H9 (cell line): ENCODE data around the gene FXR1. TPM values are rescaled to one million over a fixed set of nuclear protein-coding genes. Genes with fewer than 3 reads are reported as not detected.

ENCODE experiments used
- DNase-seq: peaks from one replicate; pipeline ENCODE4 v3.0.0-alpha.2; 2017
- H2AFZ ChIP-seq: one replicate; pipeline ENCODE4 v1.6.1; 2013; ENCODE audit warnings: mild to moderate bottlenecking, low read length, control low read depth, moderate library complexity
- H2AK5ac ChIP-seq: 2 replicates; pipeline ENCODE4 v1.6.1; 2013; ENCODE audit warnings: low read length, control low read depth, mixed read lengths; ENCODE audit not compliant: insufficient read length
- H2BK120ac ChIP-seq: one replicate; pipeline ENCODE4 v1.6.1; 2013; ENCODE audit warnings: low read depth, mild to moderate bottlenecking, low read length, control low read depth, inconsistent platforms; ENCODE audit not compliant: poor library complexity, severe bottlenecking
- H2BK12ac ChIP-seq: 2 replicates; pipeline ENCODE4 v1.6.1; 2013; ENCODE audit warnings: low read length, control low read depth, mixed read lengths, low read depth; ENCODE audit not compliant: insufficient read length
- H2BK15ac ChIP-seq: 2 replicates; pipeline ENCODE4 v1.6.1; 2013; ENCODE audit warnings: low read depth, low read length, control low read depth
- H2BK20ac ChIP-seq: one replicate; pipeline ENCODE4 v1.6.1; 2013; ENCODE audit warnings: low read depth, mild to moderate bottlenecking, low read length, control low read depth, inconsistent platforms; ENCODE audit not compliant: poor library complexity, severe bottlenecking
- H2BK5ac ChIP-seq: 2 replicates; pipeline ENCODE4 v1.6.1; 2013; ENCODE audit warnings: low read length, control low read depth, mixed read lengths; ENCODE audit not compliant: insufficient read length
- H3K14ac ChIP-seq: 2 replicates; pipeline ENCODE4 v1.6.1; 2013; ENCODE audit warnings: low read length, control low read depth; ENCODE audit not compliant: insufficient read depth
- H3K18ac ChIP-seq: 2 replicates; pipeline ENCODE4 v1.6.1; 2013; ENCODE audit warnings: low read depth, mild to moderate bottlenecking, mixed read lengths, low read length, control low read depth; ENCODE audit not compliant: insufficient read length
- H3K23ac ChIP-seq: 2 replicates; pipeline ENCODE4 v1.6.1; 2013; ENCODE audit warnings: low read length, control low read depth, mixed read lengths, low read depth; ENCODE audit not compliant: insufficient read length
- H3K23me2 ChIP-seq: 2 replicates; pipeline ENCODE4 v1.6.1; 2013; ENCODE audit warnings: low read depth, mild to moderate bottlenecking, mixed read lengths, low read length, control low read depth; ENCODE audit not compliant: insufficient read length, poor library complexity, severe bottlenecking
- H3K27ac ChIP-seq: 2 replicates; pipeline ENCODE4 v1.5.1; 2013; ENCODE audit warnings: low read length, control low read depth, mixed read lengths, low read depth; ENCODE audit not compliant: insufficient read length
- H3K27me3 ChIP-seq: 2 replicates; pipeline ENCODE4 v1.6.1; 2013; ENCODE audit warnings: low read length, control low read depth, inconsistent platforms; ENCODE audit not compliant: insufficient read depth
- H3K4ac ChIP-seq: 2 replicates; pipeline ENCODE4 v1.6.1; 2013; ENCODE audit warnings: low read depth, mild to moderate bottlenecking, control low read depth, inconsistent platforms, low read length, moderate library complexity
- H3K4me1 ChIP-seq: 2 replicates; pipeline ENCODE4 v1.6.1; 2013; ENCODE audit warnings: low read length, control low read depth, inconsistent platforms; ENCODE audit not compliant: insufficient read depth
- H3K4me2 ChIP-seq: 2 replicates; pipeline ENCODE4 v1.6.1; 2013; ENCODE audit warnings: low read length, control low read depth, mixed read lengths; ENCODE audit not compliant: insufficient read length, insufficient read depth
- H3K56ac ChIP-seq: 2 replicates; pipeline ENCODE4 v1.6.1; 2013; ENCODE audit warnings: low read depth, mild to moderate bottlenecking, mixed read lengths, low read length, control low read depth; ENCODE audit not compliant: insufficient read length
- H3K79me1 ChIP-seq: 2 replicates; pipeline ENCODE4 v1.6.1; 2013; ENCODE audit warnings: low read depth, mild to moderate bottlenecking, moderate library complexity, low read length, control low read depth, inconsistent platforms; ENCODE audit not compliant: insufficient read depth, poor library complexity, severe bottlenecking
- H3K79me2 ChIP-seq: 2 replicates; pipeline ENCODE4 v1.6.1; 2013; ENCODE audit warnings: low read length, control low read depth, inconsistent platforms; ENCODE audit not compliant: insufficient read depth
- H3K9ac ChIP-seq: 2 replicates; pipeline ENCODE4 v1.6.1; 2013; ENCODE audit warnings: low read length, control low read depth, mixed read lengths; ENCODE audit not compliant: insufficient read length; ENCODE audit errors: extremely low read depth
- H3K9me3 ChIP-seq: one replicate; pipeline ENCODE4 v1.6.1; 2013; ENCODE audit warnings: low read depth, low read length, inconsistent platforms; ENCODE audit not compliant: control insufficient read depth
- H3T11ph ChIP-seq: one replicate; pipeline ENCODE4 v1.6.1; 2013; ENCODE audit warnings: mild to moderate bottlenecking, low read length, control low read depth, inconsistent platforms
- H4K20me1 ChIP-seq: one replicate; pipeline ENCODE4 v1.6.1; 2013; ENCODE audit not compliant: control insufficient read depth, insufficient read length, insufficient read depth
- H4K5ac ChIP-seq: 2 replicates; pipeline ENCODE4 v1.6.1; 2013; ENCODE audit warnings: low read depth, mild to moderate bottlenecking, mixed read lengths, low read length, control low read depth; ENCODE audit not compliant: insufficient read length
- H4K8ac ChIP-seq: replicated peaks from 2 replicates; pipeline ENCODE4 v1.6.1; 2013; ENCODE audit warnings: low read length, control low read depth, mixed read lengths, low read depth; ENCODE audit not compliant: insufficient read length
- H4K91ac ChIP-seq: 2 replicates; pipeline ENCODE4 v1.6.1; 2013; ENCODE audit warnings: low read depth, mild to moderate bottlenecking, moderate library complexity, mixed read lengths, low read length, control low read depth; ENCODE audit not compliant: insufficient read length
- H3K27ac Mint-ChIP-seq, 3 experiments: 2 replicates in 2 of 3; 3 replicates in 1 of 3; pipeline ENCODE4 v1.8.0; 2020 to 2021; ENCODE audit warnings: mixed read lengths in 3 of 3, mild to moderate bottlenecking in 1 of 3, moderate library complexity in 1 of 3
- H3K27me3 Mint-ChIP-seq: 2 replicates; pipeline ENCODE4 v1.8.0; 2021; ENCODE audit warnings: low read depth, mild to moderate bottlenecking, moderate library complexity, mixed read lengths
- H3K36me3 Mint-ChIP-seq, 3 experiments: 2 replicates in 2 of 3; 3 replicates in 1 of 3; pipeline ENCODE4 v1.8.0; 2020 to 2021; ENCODE audit warnings: low read depth in 3 of 3, mixed read lengths in 3 of 3; ENCODE audit not compliant: insufficient read depth in 1 of 3
- H3K4me1 Mint-ChIP-seq, 2 experiments: 2 replicates each; pipeline ENCODE4 v1.8.0; 2020; ENCODE audit warnings: mixed read lengths in 2 of 2
- H3K4me3 Mint-ChIP-seq, 2 experiments: 2 replicates in 1 of 2; 3 replicates in 1 of 2; pipeline ENCODE4 v1.8.0; 2020 to 2021; ENCODE audit warnings: mild to moderate bottlenecking in 2 of 2, mixed read lengths in 2 of 2, moderate library complexity in 1 of 2
- H3K9me3 Mint-ChIP-seq, 2 experiments: 2 replicates in 1 of 2; 3 replicates in 1 of 2; pipeline ENCODE4 v1.8.0; 2020; ENCODE audit warnings: mild to moderate bottlenecking in 2 of 2, mixed read lengths in 2 of 2, moderate library complexity in 1 of 2
- CTCF ChIP-seq: fragments of 200-600 bp; sonication (generic); conservative IDR thresholded peaks from 3 replicates; pipeline ENCODE4 v1.8.0; 2021; ENCODE audit warnings: antibody characterized with exemption, mild to moderate bottlenecking
- total RNA-seq: library from RNA; stranded (reverse); gene quantifications from 2 replicates; pipeline ENCODE4 v1.2.1, GENCODE V29; 2021

Gene FXR1
- total RNA-seq, 1 experiment from 2014 or later, result 240 TPM

GRCh38 chr3:180979961-180980360 lies 67.5 kb downstream of the FXR1 start:
- Histone ChIP-seq H2BK20ac (no peak overlapping the region), H2BK5ac (no peak overlapping the region), H3K23ac (no peak overlapping the region), H3T11ph (no peak overlapping the region), H3K9me3 (no peaks in the 10 kb centered on the region), H2AK5ac (no peak overlapping the region), H2AFZ (no peak overlapping the region), H2BK15ac (no peak overlapping the region), H3K4ac (no peak overlapping the region), H4K5ac (no peak overlapping the region), H3K23me2 (no peaks in the 10 kb centered on the region), H4K20me1 (no peaks in the 10 kb centered on the region), H2BK120ac (no peak overlapping the region), H3K27me3 (no peaks in the 10 kb centered on the region), H3K4me1 (no peaks in the 10 kb centered on the region), H3K27ac (no peak overlapping the region), H3K9ac (no peak overlapping the region), H3K79me1 (no peaks in the 10 kb centered on the region), H3K56ac (no peak overlapping the region), H3K18ac (no peak overlapping the region), H3K4me2 (no peak overlapping the region), H2BK12ac (no peak overlapping the region), H3K79me2 (no peaks in the 10 kb centered on the region), H4K8ac (no peak overlapping the region), H4K91ac (no peak overlapping the region), H3K14ac (no peak overlapping the region)
- DNase-seq, result no peak
- H3K9me3 Mint-ChIP-seq, result no peaks in the 10 kb centered on the region
- no peak overlapping the region for H3K4me3 Mint-ChIP-seq
- no peaks in the 10 kb centered on the region for H3K4me1 Mint-ChIP-seq
- no peaks in the 10 kb centered on the region for H3K27me3 Mint-ChIP-seq
- no peak overlapping the region for H3K27ac Mint-ChIP-seq
- TF ChIP-seq CTCF, result no peak
- H3K36me3 Mint-ChIP-seq, result peaks cover 4 to 22% (median 15%) of the 10 kb centered on the region in 3 experiments; a peak in 5 of 7 replicates
